Thyroid gland (tissue), 4 donors: ENCODE results near the gene IFNA8. TPM values are rescaled to one million over a fixed set of nuclear protein-coding genes. Genes with fewer than 3 reads are reported as not detected.

Source experiments
- DNase-seq, 2 donors: peaks; one replicate each; pipeline ENCODE4 v3.0.0-alpha.2; 2019
- H3K27ac ChIP-seq, 3 donors: fragments of 200-600 bp; sonication (generic); 1 replicate in 2 of 3; 2 replicates in 1 of 3; pipeline ENCODE4 v1.5.1; 2016 to 2019; ENCODE audit warnings: mild to moderate bottlenecking in 1 of 3, moderate library complexity in 1 of 3
- H3K27me3 ChIP-seq: fragments of 200-600 bp; sonication (generic); one replicate; pipeline ENCODE4 v1.5.1; 2019
- H3K36me3 ChIP-seq, 2 donors: fragments of 200-600 bp; sonication (generic); one replicate each; pipeline ENCODE4 v1.5.1; 2016 to 2019
- H3K4me1 ChIP-seq, 2 donors: fragments of 200-600 bp; sonication (generic); one replicate each; pipeline ENCODE4 v1.5.1; 2017 to 2019
- H3K4me3 ChIP-seq, 3 donors: fragments of 200-600 bp; sonication (generic); replicated peaks in 1 of 3; 1 replicate in 2 of 3; 2 replicates in 1 of 3; pipeline ENCODE4 v1.5.1; 2016; ENCODE audit warnings: mild to moderate bottlenecking in 1 of 3
- H3K9me3 ChIP-seq: fragments of 200-600 bp; sonication (generic); one replicate; pipeline ENCODE4 v1.5.1; 2017
- POLR2A ChIP-seq, 2 donors: fragments of 450-650 bp; IDR thresholded peaks; one replicate each; pipeline ENCODE4 v1.6.1; 2017; ENCODE audit warnings: antibody characterized with exemption in 2 of 2, mild to moderate bottlenecking in 2 of 2, moderate library complexity in 1 of 2
- WGBS, 2 donors: methylation state at CpG; one replicate each; pipeline ENCODE4 v1.1.5; 2017; 5-methylcytosine and 5-hydroxymethylcytosine counted together
- intact Hi-C: fragments of 100-400 bp; cut with DNase I; formaldehyde crosslinking; loops from one replicate; pipeline ENCODE4 v1.15.1; 2023
- total RNA-seq, 4 donors: library from RNA; depleted of rRNA; stranded (reverse); fragments of >200 nt; gene quantifications; one replicate each; pipeline ENCODE4 v1.2.3, GENCODE V29; 2016
- TF ChIP-seq, protein P1 (sequence below), 6 experiments: fragments of 200-600 bp in 3 of 6; fragments of 450-650 bp in 3 of 6; sonication (generic) in 3 of 6; IDR thresholded peaks; one replicate each; pipeline ENCODE4 v1.5.1; 2016 to 2019; ENCODE audit warnings: antibody characterized with exemption in 6 of 6, mild to moderate bottlenecking in 2 of 6, inconsistent platforms in 1 of 6, moderate library complexity in 1 of 6

The IFNA8 gene
- total RNA-seq, 4 donors from 2014 or later: not detected

DNA sequence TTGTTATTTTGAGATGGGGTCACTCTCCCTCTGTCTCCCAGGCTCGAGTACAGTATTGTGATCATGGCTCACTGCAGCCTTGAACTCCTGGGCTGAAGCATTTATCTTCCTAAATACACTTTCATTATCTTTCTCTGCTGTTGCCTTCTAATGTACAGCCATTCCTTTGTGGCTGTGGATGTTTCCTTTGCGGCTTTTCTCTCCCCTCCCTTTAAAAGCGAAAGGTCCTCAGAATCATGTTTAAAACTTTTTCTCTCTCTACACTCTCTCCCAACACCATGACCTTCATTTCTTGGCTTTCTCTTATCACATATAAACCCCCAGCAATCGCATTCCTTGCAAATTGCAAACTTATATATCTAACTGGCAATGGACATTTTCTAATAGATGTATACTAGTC lies 25.3 kb upstream of the IFNA8 start:
- TF ChIP-seq POLR2A (IDR thresholded peaks at IDR 0.05): no peak
- TF ChIP-seq, protein P1, sequence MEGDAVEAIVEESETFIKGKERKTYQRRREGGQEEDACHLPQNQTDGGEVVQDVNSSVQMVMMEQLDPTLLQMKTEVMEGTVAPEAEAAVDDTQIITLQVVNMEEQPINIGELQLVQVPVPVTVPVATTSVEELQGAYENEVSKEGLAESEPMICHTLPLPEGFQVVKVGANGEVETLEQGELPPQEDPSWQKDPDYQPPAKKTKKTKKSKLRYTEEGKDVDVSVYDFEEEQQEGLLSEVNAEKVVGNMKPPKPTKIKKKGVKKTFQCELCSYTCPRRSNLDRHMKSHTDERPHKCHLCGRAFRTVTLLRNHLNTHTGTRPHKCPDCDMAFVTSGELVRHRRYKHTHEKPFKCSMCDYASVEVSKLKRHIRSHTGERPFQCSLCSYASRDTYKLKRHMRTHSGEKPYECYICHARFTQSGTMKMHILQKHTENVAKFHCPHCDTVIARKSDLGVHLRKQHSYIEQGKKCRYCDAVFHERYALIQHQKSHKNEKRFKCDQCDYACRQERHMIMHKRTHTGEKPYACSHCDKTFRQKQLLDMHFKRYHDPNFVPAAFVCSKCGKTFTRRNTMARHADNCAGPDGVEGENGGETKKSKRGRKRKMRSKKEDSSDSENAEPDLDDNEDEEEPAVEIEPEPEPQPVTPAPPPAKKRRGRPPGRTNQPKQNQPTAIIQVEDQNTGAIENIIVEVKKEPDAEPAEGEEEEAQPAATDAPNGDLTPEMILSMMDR (IDR thresholded peaks at IDR 0.05): no peak
- H3K36me3 ChIP-seq: no peaks in the 10 kb centered on the region
- DNase-seq: no peak
- WGBS, 2 donors: 72 to 80% methylated on average over 4 of the region's 4 CpGs
- peaks cover 6% of the 10 kb centered on the region for H3K27me3 ChIP-seq
- H3K4me3 ChIP-seq: no peak overlapping the region
- no peak overlapping the region for H3K27ac ChIP-seq
- H3K4me1 ChIP-seq: no peaks in the 10 kb centered on the region
- no peaks in the 10 kb centered on the region for H3K9me3 ChIP-seq
- intact Hi-C loops: no loop called here

DNA sequence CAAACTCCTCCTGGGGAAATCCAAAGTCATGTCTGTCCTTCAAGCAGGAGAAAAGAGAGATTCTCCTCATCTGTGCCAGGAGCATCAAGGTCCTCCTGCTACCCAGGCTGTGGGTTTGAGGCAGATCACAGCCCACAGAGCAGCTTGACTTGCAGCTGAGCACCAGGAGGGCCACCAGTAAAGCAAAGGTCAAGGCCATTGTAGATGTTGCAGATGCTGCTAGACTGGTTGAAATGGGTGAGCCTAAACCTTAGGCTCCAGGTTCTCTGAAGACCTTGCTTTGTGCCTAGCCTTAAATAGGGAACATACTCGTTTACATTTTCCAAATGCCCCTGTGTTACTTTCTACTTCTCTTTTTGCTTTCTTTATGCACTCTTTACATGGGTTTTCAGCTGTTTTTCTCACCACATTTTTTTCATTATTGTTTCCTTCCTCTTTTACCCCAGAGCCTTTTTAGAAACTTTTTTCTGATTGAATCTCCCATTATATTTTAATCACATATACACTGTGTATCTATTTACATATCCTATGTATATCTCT lies 23.7 kb upstream of the IFNA8 start, which contains the start of gene IFNA2:
Gene IFNA2, minus strand, starts transcription at position 268 of the 540 bp plus-strand sequence. Its CDS starts 69 bp downstream, at position 199.
- Histone ChIP-seq H3K4me1 (no peaks in the 10 kb centered on the region), H3K36me3 (no peaks in the 10 kb centered on the region), H3K27me3 (peaks cover 6% of the 10 kb centered on the region), H3K4me3 (no peak within 1 kb of the TSS), H3K27ac (no peak within 1 kb of the TSS), H3K9me3 (no peaks in the 10 kb centered on the region)
- intact Hi-C loops: no loop called here
- 80 to 81% methylated on average over 1 of the region's 1 CpG for WGBS, 2 donors
- TF ChIP-seq, protein P1 (IDR thresholded peaks at IDR 0.05): no peak
- no peak for TF ChIP-seq POLR2A (IDR thresholded peaks at IDR 0.05)
- DNase-seq: no peak

DNA sequence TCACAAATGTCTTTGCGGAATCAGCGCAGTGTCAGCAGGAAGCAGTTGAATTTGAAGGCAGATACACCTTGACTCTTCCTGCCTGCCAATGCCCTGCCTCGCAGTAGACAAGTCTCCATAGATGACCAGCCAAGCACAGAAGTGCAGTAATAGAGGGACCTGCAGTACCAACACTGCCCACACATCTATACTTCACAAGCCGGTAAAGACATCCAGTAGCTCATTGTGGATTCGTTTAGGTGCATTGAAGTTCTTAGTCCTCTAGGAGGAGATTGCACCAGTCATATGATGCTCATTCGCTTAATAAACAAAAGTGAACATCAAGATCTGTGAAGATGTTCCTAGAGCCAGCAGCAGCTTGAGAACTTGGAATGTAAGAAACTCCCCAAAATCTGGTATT lies 16.6 kb upstream of the IFNA8 start:
- H3K36me3 ChIP-seq: no peaks in the 10 kb centered on the region
- WGBS, 2 donors: 51 to 60% methylated on average over 6 of the region's 6 CpGs
- intact Hi-C loops: loop anchor here (10.0 kb wide), 1 partner anchor 137 kb away; no protein-coding TSS in a partner anchor
- TF ChIP-seq, protein P1 (IDR thresholded peaks at IDR 0.05): peak in 4 of 6 experiments; percentile 13 to 40 (median 31)
- no peak for TF ChIP-seq POLR2A (IDR thresholded peaks at IDR 0.05)
- H3K27me3 ChIP-seq: peaks cover 13% of the 10 kb centered on the region
- DNase-seq: peak; percentile 8 to 26
- H3K9me3 ChIP-seq: no peaks in the 10 kb centered on the region
- no peak overlapping the region for H3K4me3 ChIP-seq
- peaks cover 0 to 5% of the 10 kb centered on the region in 2 donors for H3K4me1 ChIP-seq
- no peak overlapping the region for H3K27ac ChIP-seq

DNA sequence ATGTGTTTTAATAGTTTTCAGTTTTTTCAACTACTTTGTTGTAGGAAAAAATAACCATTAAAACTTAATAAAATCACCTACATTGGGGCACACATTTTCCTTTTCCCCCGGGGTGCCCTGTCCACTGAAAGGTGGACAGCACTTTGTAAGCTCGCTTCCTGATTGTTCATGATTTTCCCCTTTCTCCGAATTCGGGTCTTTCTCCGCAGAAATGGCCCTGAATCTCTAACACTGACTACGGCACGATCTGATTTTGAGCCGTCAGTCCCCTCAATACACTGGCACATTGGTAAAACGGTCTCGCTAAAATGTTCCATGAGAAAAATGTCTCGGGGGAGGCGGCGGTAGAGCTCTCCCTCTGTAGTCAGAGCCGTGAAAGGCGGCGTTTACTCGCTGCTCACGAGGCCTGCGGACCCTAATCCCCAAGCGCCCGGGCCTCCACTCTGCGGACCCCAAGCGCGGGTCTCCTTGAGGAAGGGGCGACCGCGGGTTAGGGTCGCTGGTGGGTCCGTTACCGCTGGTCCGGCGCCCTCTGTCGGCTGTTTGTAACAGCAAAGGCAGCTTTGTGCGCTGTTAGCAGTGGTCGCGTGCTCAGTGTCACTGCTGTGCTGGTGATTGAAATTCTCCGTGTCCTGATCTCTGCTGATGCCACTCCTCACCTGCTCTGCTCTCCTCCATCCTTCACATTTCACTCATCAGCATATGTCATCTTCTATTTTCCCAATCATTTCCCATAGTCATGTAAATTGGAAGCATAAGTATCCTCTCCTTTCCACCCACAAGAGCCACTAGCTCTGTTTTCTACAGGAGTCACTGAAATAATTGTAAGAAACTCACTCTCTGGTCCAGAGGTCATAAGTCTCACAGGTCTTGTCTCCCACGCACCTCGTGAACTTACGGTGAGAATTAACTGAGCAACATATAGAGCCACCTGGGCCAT lies 12.9 kb upstream of the IFNA8 start:
- intact Hi-C loops: loop anchor here (10.0 kb wide), 1 partner anchor 141 kb away; no protein-coding TSS in a partner anchor
- Histone ChIP-seq H3K4me1 (peaks cover 0 to 5% of the 10 kb centered on the region in 2 donors), H3K27ac (no peak overlapping the region), H3K27me3 (peaks cover 7% of the 10 kb centered on the region), H3K36me3 (no peaks in the 10 kb centered on the region), H3K9me3 (no peaks in the 10 kb centered on the region), H3K4me3 (peak overlapping the region in 1 of 3 donors; percentile 20)
- TF ChIP-seq POLR2A (IDR thresholded peaks at IDR 0.05): no peak
- TF ChIP-seq, protein P1 (IDR thresholded peaks at IDR 0.05): peak in 5 of 6 experiments; percentile 42 to 77 (median 60)
- DNase-seq: peak; percentile 42 to 52
- WGBS, 2 donors: 10% methylated on average over 38 to 40 of the region's 40 CpGs
